Mesothelial cell of epicardium (in vitro differentiated cells): Measurements from ENCODE around the gene TSC1. TPM values are rescaled to one million over a fixed set of nuclear protein-coding genes. Genes with fewer than 3 reads are reported as not detected.

Source experiments
- DNase-seq, 2 experiments: peaks; one replicate each; pipeline ENCODE4 v3.0.0; 2021; ENCODE audit warnings: low spot score in 2 of 2; ENCODE audit not compliant: unreplicated experiment in 2 of 2
- H3K27ac Mint-ChIP-seq: 2 replicates; pipeline ENCODE4 v1.8.0; 2021; ENCODE audit warnings: mixed read lengths
- H3K27me3 Mint-ChIP-seq: 2 replicates; pipeline ENCODE4 v1.8.0; 2021; ENCODE audit warnings: low read depth, mixed read lengths
- H3K36me3 Mint-ChIP-seq: 2 replicates; pipeline ENCODE4 v1.8.0; 2021; ENCODE audit warnings: mixed read lengths
- H3K4me1 Mint-ChIP-seq: 2 replicates; pipeline ENCODE4 v1.8.0; 2021; ENCODE audit warnings: mixed read lengths
- H3K4me3 Mint-ChIP-seq: 2 replicates; pipeline ENCODE4 v1.8.0; 2021; ENCODE audit warnings: mild to moderate bottlenecking, moderate library complexity, mixed read lengths
- H3K9me3 Mint-ChIP-seq: 2 replicates; pipeline ENCODE4 v1.8.0; 2021; ENCODE audit warnings: mixed read lengths
- CTCF ChIP-seq: fragments of 200-600 bp; sonication (generic); IDR thresholded peaks from one replicate; pipeline ENCODE4 v1.5.0; 2021; ENCODE audit warnings: antibody characterized with exemption; ENCODE audit not compliant: unreplicated experiment
- microRNA-seq: library from miRNA; unstranded; fragments of <30 nt; microRNA quantifications from one replicate; pipeline ENCODE4 v1.2.0, GENCODE V29; 2021; ENCODE audit warnings: inconsistent platforms, mixed read lengths
- total RNA-seq: library from RNA; stranded (reverse); gene quantifications from 3 replicates; pipeline ENCODE4 v1.2.1, GENCODE V29; 2021

Gene TSC1
- total RNA-seq, 1 donor from 2014 or later, result 68.5 TPM

- TF ChIP-seq CTCF, result no peak
- Mint-ChIP-seq H3K27ac (no peak overlapping the region), H3K4me3 (no peak overlapping the region), H3K36me3 (no peaks in the 10 kb centered on the region), H3K27me3 (no peaks in the 10 kb centered on the region), H3K4me1 (peaks cover 7% of the 10 kb centered on the region), H3K9me3 (no peaks in the 10 kb centered on the region)
- no peak for DNase-seq
Observed at GRCh38 chr9:132846109-132846917, 98.1 kb downstream of the TSC1 start.

GRCh38 chr9:132842124-132843044 is 102.0 kb downstream of the TSC1 start:
- TF ChIP-seq CTCF, result no peak
- Mint-ChIP-seq H3K36me3 (no peaks in the 10 kb centered on the region), H3K27ac (no peak overlapping the region)

More at GRCh38 chr9:132842124-132843044, 102.0 kb downstream of the TSC1 start:
- DNase-seq, result no peak
- Mint-ChIP-seq H3K4me1 (peaks cover 7% of the 10 kb centered on the region), H3K27me3 (no peaks in the 10 kb centered on the region), H3K4me3 (no peak overlapping the region), H3K9me3 (no peaks in the 10 kb centered on the region)

Small RNA genes lying within 50 kb of the gene (microRNA-seq; reads per million reads assigned to microRNA genes)
- gene MIR548AW, result not detected

Other genes starting within 250 kb of the TSC1 start
- gene AK8, start 66.3 kb downstream of the TSC1 start, total RNA-seq, result 1.5 to 2.1 TPM (median 2.0 TPM) in 3 replicates
- gene SPACA9, start 65.7 kb downstream of the TSC1 start, total RNA-seq, result 5.5 to 5.8 TPM (median 5.7 TPM) in 3 replicates
- not detected in 3 replicates for gene GFI1B, start 34.1 kb upstream of the TSC1 start, total RNA-seq
- 80.0 to 85.3 TPM (median 80.2 TPM) in 3 replicates for gene GTF3C5, start 86.4 kb upstream of the TSC1 start, total RNA-seq
- gene CEL, start 117.4 kb upstream of the TSC1 start, total RNA-seq, result 4.3 to 5.0 TPM (median 4.6 TPM) in 3 replicates
- 78.9 to 83.5 TPM (median 82.9 TPM) in 3 replicates for gene RALGDS, start 176.6 kb upstream of the TSC1 start, total RNA-seq
- gene GBGT1, start 219.3 kb upstream of the TSC1 start, total RNA-seq, result 29.1 to 32.8 TPM (median 31.8 TPM) in 3 replicates